Hepatocyte (in vitro differentiated cells): Measurements from ENCODE around the gene ASPSCR1.

Experiments used
- CTCF ChIP-seq: fragments of 200-600 bp; sonication (generic); IDR thresholded peaks from 2 replicates; pipeline ENCODE4 v1.5.1; 2016; ENCODE audit warnings: antibody characterized with exemption, mild to moderate bottlenecking; ENCODE audit not compliant: poor library complexity
- EZH2 ChIP-seq: fragments of 200-600 bp; sonication (generic); IDR thresholded peaks from 2 replicates; pipeline ENCODE4 v1.6.1; 2016; ENCODE audit warnings: antibody characterized with exemption, mild to moderate bottlenecking, borderline replicate concordance
- EZH2phosphoT487 ChIP-seq: fragments of 200-600 bp; sonication (generic); IDR thresholded peaks from one replicate; pipeline ENCODE4 v1.6.1; 2018; ENCODE audit warnings: antibody characterized with exemption, mild to moderate bottlenecking, low read depth, moderate library complexity; ENCODE audit not compliant: unreplicated experiment, severe bottlenecking

GRCh38 chr17:81942167-81942553, 35.3 kb upstream of the ASPSCR1 start:
- no peak for TF ChIP-seq CTCF
- no peak for TF ChIP-seq EZH2
- TF ChIP-seq EZH2phosphoT487 = no peak
